ENCODE data around the gene ASIC2.

ASIC2 gene

DNA sequence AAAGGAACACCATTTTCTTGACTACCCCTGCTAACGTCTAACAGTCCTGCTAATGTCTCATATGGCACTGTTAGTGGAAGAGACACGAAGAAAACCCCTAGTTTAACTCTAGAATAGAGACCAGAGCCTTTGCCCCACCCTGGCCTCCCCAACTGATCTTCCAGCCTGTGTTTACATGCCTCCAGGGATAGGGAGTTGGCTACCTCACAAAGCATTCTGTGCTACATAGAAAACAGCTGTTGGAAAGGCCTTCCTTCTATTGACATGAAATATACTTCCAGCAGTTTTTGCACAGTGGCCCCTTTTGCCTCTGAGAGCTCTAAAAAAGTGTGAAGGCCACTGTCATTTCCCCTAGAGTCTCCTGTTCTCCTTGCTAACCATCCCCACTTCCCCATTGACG lies 73.1 kb downstream of the ASIC2 start:
- H3K23ac ChIP-seq (ENCODE audit: low read depth, low read length, poor library complexity) = no peak overlapping the region
- H2BK5ac ChIP-seq (ENCODE audit: low read length) = no peak overlapping the region
- H2BK12ac ChIP-seq (ENCODE audit: low read length) = no peak overlapping the region
- no peak overlapping the region for H3K14ac ChIP-seq (ENCODE audit: low read length)
- H3K27me3 ChIP-seq (ENCODE audit: control insufficient read depth in 3 of 3, insufficient read depth in 3 of 3, low read depth in 1 of 3, low read length in 3 of 3) = no peaks in the 10 kb centered on the region
- no peak overlapping the region for H2BK15ac ChIP-seq (ENCODE audit: low read length)
- no peaks in the 10 kb centered on the region for H3K79me1 ChIP-seq (ENCODE audit: low read depth, low read length)
- no peak overlapping the region for H3K27ac ChIP-seq (replicated peaks; ENCODE audit: low read length)
- no peak for DNase-seq (ENCODE audit: low spot score)
- H3K4me1 ChIP-seq (ENCODE audit: control insufficient read depth in 2 of 2, insufficient read depth in 1 of 2, low read depth in 1 of 2, low read length in 2 of 2) = peaks cover 0 to 2% of the 10 kb centered on the region in 2 donors
- H2AFZ ChIP-seq (ENCODE audit: low read length) = no peak overlapping the region
- no peaks in the 10 kb centered on the region for H3K9me3 ChIP-seq (replicated peaks in 1 of 2; ENCODE audit: control insufficient read depth in 2 of 2, insufficient read depth in 1 of 2, low read depth in 1 of 2, low read length in 2 of 2)
- H3K4me3 ChIP-seq (ENCODE audit: low read length in 2 of 2) = no peak overlapping the region
- H2BK120ac ChIP-seq (ENCODE audit: low read depth, low read length) = no peak overlapping the region
- no peak overlapping the region for H3K4me2 ChIP-seq (ENCODE audit: insufficient read depth, low read length, poor library complexity, severe bottlenecking)
- H2AK5ac ChIP-seq (ENCODE audit: low read depth, low read length) = no peak overlapping the region
- H4K8ac ChIP-seq (ENCODE audit: low read depth, low read length) = no peak overlapping the region
- no peak overlapping the region for H4K91ac ChIP-seq (ENCODE audit: low read depth, low read length, poor library complexity)
- no peak overlapping the region for H3K9ac ChIP-seq (ENCODE audit: low read depth, low read length, poor library complexity)
- H3K18ac ChIP-seq (ENCODE audit: low read length) = no peak overlapping the region
- no CpG with 5 or more reads among the region's 3 CpGs for WGBS, 2 donors (ENCODE audit: extremely low coverage in 2 of 2, insufficient read length in 2 of 2, insufficient replicate concordance in 1 of 2)
- no peak overlapping the region for H3K4ac ChIP-seq (ENCODE audit: low read length)
- no peaks in the 10 kb centered on the region for H3K36me3 ChIP-seq (replicated peaks in 1 of 2; ENCODE audit: control insufficient read depth in 2 of 2, insufficient read depth in 2 of 2, low read length in 2 of 2)

GRCh38 chr17:33218698-33219601 lies 74.1 kb downstream of the ASIC2 start:
- Histone ChIP-seq H3K9me3 (replicated peaks in 1 of 2; ENCODE audit: control insufficient read depth in 2 of 2, insufficient read depth in 1 of 2, low read depth in 1 of 2, low read length in 2 of 2) (no peaks in the 10 kb centered on the region), H2BK5ac (ENCODE audit: low read length) (no peak overlapping the region), H3K4me2 (ENCODE audit: insufficient read depth, low read length, poor library complexity, severe bottlenecking) (no peak overlapping the region), H3K4me3 (ENCODE audit: low read length in 2 of 2) (no peak overlapping the region), H2BK120ac (ENCODE audit: low read depth, low read length) (no peak overlapping the region), H2AK5ac (ENCODE audit: low read depth, low read length) (no peak overlapping the region), H2BK15ac (ENCODE audit: low read length) (no peak overlapping the region), H3K14ac (ENCODE audit: low read length) (no peak overlapping the region), H3K36me3 (replicated peaks in 1 of 2; ENCODE audit: control insufficient read depth in 2 of 2, insufficient read depth in 2 of 2, low read length in 2 of 2) (no peaks in the 10 kb centered on the region), H2BK12ac (ENCODE audit: low read length) (no peak overlapping the region), H3K79me1 (ENCODE audit: low read depth, low read length) (no peaks in the 10 kb centered on the region), H4K8ac (ENCODE audit: low read depth, low read length) (no peak overlapping the region), H3K23ac (ENCODE audit: low read depth, low read length, poor library complexity) (no peak overlapping the region), H3K18ac (ENCODE audit: low read length) (no peak overlapping the region), H3K4me1 (ENCODE audit: control insufficient read depth in 2 of 2, insufficient read depth in 1 of 2, low read depth in 1 of 2, low read length in 2 of 2) (peaks cover 0 to 2% of the 10 kb centered on the region in 2 donors), H3K9ac (ENCODE audit: low read depth, low read length, poor library complexity) (no peak overlapping the region), H3K27me3 (ENCODE audit: control insufficient read depth in 3 of 3, insufficient read depth in 3 of 3, low read depth in 1 of 3, low read length in 3 of 3) (no peaks in the 10 kb centered on the region), H4K91ac (ENCODE audit: low read depth, low read length, poor library complexity) (no peak overlapping the region), H3K27ac (replicated peaks; ENCODE audit: low read length) (no peak overlapping the region), H2AFZ (ENCODE audit: low read length) (no peak overlapping the region), H3K4ac (ENCODE audit: low read length) (no peak overlapping the region)
- no peak for DNase-seq (ENCODE audit: low spot score)
- WGBS, 2 donors (ENCODE audit: extremely low coverage in 2 of 2, insufficient read length in 2 of 2, insufficient replicate concordance in 1 of 2) = no CpG with 5 or more reads among the region's 12 CpGs

DNA sequence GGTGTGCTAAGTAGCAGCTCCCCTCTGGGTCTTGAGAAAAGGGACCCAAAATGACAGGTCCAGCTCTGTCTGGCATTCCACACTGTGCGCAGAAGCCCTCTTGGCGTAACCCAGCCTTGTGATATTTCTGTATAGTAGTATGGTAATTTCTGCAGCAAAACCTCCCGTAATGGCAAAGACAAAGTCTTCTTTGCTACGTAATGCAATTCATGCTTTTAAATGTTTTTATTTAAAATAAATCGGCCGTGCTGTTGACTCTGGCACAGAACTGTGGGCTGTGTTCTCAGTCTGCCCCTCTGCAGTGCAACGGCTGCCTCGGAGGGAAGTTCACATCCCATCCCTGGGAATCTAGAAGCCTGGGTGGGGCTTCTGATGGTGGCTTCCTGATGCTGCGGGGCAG lies 75.2 kb downstream of the ASIC2 start:
- H3K9me3 ChIP-seq (replicated peaks in 1 of 2; ENCODE audit: control insufficient read depth in 2 of 2, insufficient read depth in 1 of 2, low read depth in 1 of 2, low read length in 2 of 2) = no peaks in the 10 kb centered on the region
- no peak overlapping the region for H3K14ac ChIP-seq (ENCODE audit: low read length)
- no peak overlapping the region for H3K27ac ChIP-seq (replicated peaks; ENCODE audit: low read length)
- H3K79me1 ChIP-seq (ENCODE audit: low read depth, low read length) = no peaks in the 10 kb centered on the region
- H3K23ac ChIP-seq (ENCODE audit: low read depth, low read length, poor library complexity) = no peak overlapping the region
- H4K91ac ChIP-seq (ENCODE audit: low read depth, low read length, poor library complexity) = no peak overlapping the region
- peak overlapping the region; percentile 49 for H3K18ac ChIP-seq (ENCODE audit: low read length)
- peaks cover 0 to 2% of the 10 kb centered on the region in 2 donors for H3K4me1 ChIP-seq (ENCODE audit: control insufficient read depth in 2 of 2, insufficient read depth in 1 of 2, low read depth in 1 of 2, low read length in 2 of 2)
- H3K9ac ChIP-seq (ENCODE audit: low read depth, low read length, poor library complexity) = no peak overlapping the region
- no peak overlapping the region for H2AK5ac ChIP-seq (ENCODE audit: low read depth, low read length)
- H2AFZ ChIP-seq (ENCODE audit: low read length) = no peak overlapping the region
- H4K8ac ChIP-seq (ENCODE audit: low read depth, low read length) = no peak overlapping the region
- H2BK12ac ChIP-seq (ENCODE audit: low read length) = no peak overlapping the region
- no peak for DNase-seq (ENCODE audit: low spot score)
- H3K4ac ChIP-seq (ENCODE audit: low read length) = no peak overlapping the region
- no peaks in the 10 kb centered on the region for H3K36me3 ChIP-seq (replicated peaks in 1 of 2; ENCODE audit: control insufficient read depth in 2 of 2, insufficient read depth in 2 of 2, low read length in 2 of 2)
- H3K4me3 ChIP-seq (ENCODE audit: low read length in 2 of 2) = no peak overlapping the region
- no peak overlapping the region for H3K4me2 ChIP-seq (ENCODE audit: insufficient read depth, low read length, poor library complexity, severe bottlenecking)
- H3K27me3 ChIP-seq (ENCODE audit: control insufficient read depth in 3 of 3, insufficient read depth in 3 of 3, low read depth in 1 of 3, low read length in 3 of 3) = no peaks in the 10 kb centered on the region
- no peak overlapping the region for H2BK5ac ChIP-seq (ENCODE audit: low read length)
- no peak overlapping the region for H2BK120ac ChIP-seq (ENCODE audit: low read depth, low read length)
- WGBS, 2 donors (ENCODE audit: extremely low coverage in 2 of 2, insufficient read length in 2 of 2, insufficient replicate concordance in 1 of 2) = no CpG with 5 or more reads among the region's 9 CpGs
- no peak overlapping the region for H2BK15ac ChIP-seq (ENCODE audit: low read length)

- Histone ChIP-seq H3K14ac (ENCODE audit: low read length) (no peak overlapping the region), H3K4me3 (ENCODE audit: low read length in 2 of 2) (no peak overlapping the region), H2AFZ (ENCODE audit: low read length) (no peak overlapping the region), H3K9ac (ENCODE audit: low read depth, low read length, poor library complexity) (no peak overlapping the region), H3K4me1 (ENCODE audit: control insufficient read depth in 2 of 2, insufficient read depth in 1 of 2, low read depth in 1 of 2, low read length in 2 of 2) (peaks cover 0 to 5% of the 10 kb centered on the region in 2 donors), H3K36me3 (replicated peaks in 1 of 2; ENCODE audit: control insufficient read depth in 2 of 2, insufficient read depth in 2 of 2, low read length in 2 of 2) (no peaks in the 10 kb centered on the region), H3K27ac (replicated peaks; ENCODE audit: low read length) (no peak overlapping the region), H2BK5ac (ENCODE audit: low read length) (no peak overlapping the region), H2BK12ac (ENCODE audit: low read length) (no peak overlapping the region), H2AK5ac (ENCODE audit: low read depth, low read length) (no peak overlapping the region), H4K8ac (ENCODE audit: low read depth, low read length) (no peak overlapping the region), H3K27me3 (ENCODE audit: control insufficient read depth in 3 of 3, insufficient read depth in 3 of 3, low read depth in 1 of 3, low read length in 3 of 3) (no peaks in the 10 kb centered on the region), H3K79me1 (ENCODE audit: low read depth, low read length) (no peaks in the 10 kb centered on the region), H3K4ac (ENCODE audit: low read length) (no peak overlapping the region), H3K9me3 (replicated peaks in 1 of 2; ENCODE audit: control insufficient read depth in 2 of 2, insufficient read depth in 1 of 2, low read depth in 1 of 2, low read length in 2 of 2) (no peaks in the 10 kb centered on the region), H3K18ac (ENCODE audit: low read length) (no peak overlapping the region), H2BK15ac (ENCODE audit: low read length) (no peak overlapping the region), H2BK120ac (ENCODE audit: low read depth, low read length) (no peak overlapping the region), H3K4me2 (ENCODE audit: insufficient read depth, low read length, poor library complexity, severe bottlenecking) (no peak overlapping the region), H3K23ac (ENCODE audit: low read depth, low read length, poor library complexity) (no peak overlapping the region), H4K91ac (ENCODE audit: low read depth, low read length, poor library complexity) (no peak overlapping the region)
- DNase-seq (ENCODE audit: low spot score) = no peak
- WGBS, 2 donors (ENCODE audit: extremely low coverage in 2 of 2, insufficient read length in 2 of 2, insufficient replicate concordance in 1 of 2) = no CpG with 5 or more reads among the region's 2 CpGs
Measured at GRCh38 chr17:33214996-33215395, 78.1 kb downstream of the ASIC2 start.

Measured in neuronal stem cell (in vitro differentiated cells).